ENCODE measurements around the gene PRSS8. TPM values are rescaled to one million over a fixed set of nuclear protein-coding genes. Genes with fewer than 3 reads are reported as not detected.

PRSS8 gene
- polyA plus RNA-seq (2012; ENCODE audit: insufficient read length, low read depth): not detected

GRCh38 chr16:31135535-31136286 lies at the start of gene PRSS8:
TSS of gene PRSS8 (minus strand) at chr16:31135727. CDS start at chr16:31135498, 229 bp downstream.
- TF ChIP-seq REST (IDR thresholded peaks at IDR 0.05; ENCODE audit: insufficient read depth in 1 of 2, low read depth in 2 of 2, low read length in 2 of 2) (no peak), POLR2AphosphoS5 (IDR thresholded peaks at IDR 0.05; ENCODE audit: low read depth, low read length) (no peak), FOXP2 (optimal IDR thresholded peaks at IDR 0.05; ENCODE audit: borderline replicate concordance, extremely low read depth, extremely low read length, insufficient read depth) (no peak), SIN3A (IDR thresholded peaks at IDR 0.05; ENCODE audit: borderline replicate concordance, insufficient read depth, low read length) (no peak), TAF1 (IDR thresholded peaks at IDR 0.05; ENCODE audit: borderline replicate concordance, insufficient read depth, low read length) (no peak)

- TF ChIP-seq REST (IDR thresholded peaks at IDR 0.05; ENCODE audit: insufficient read depth in 1 of 2, low read depth in 2 of 2, low read length in 2 of 2): no peak
- no peak for TF ChIP-seq POLR2AphosphoS5 (IDR thresholded peaks at IDR 0.05; ENCODE audit: low read depth, low read length)
- no peak for TF ChIP-seq FOXP2 (optimal IDR thresholded peaks at IDR 0.05; ENCODE audit: borderline replicate concordance, extremely low read depth, extremely low read length, insufficient read depth)
- no peak for TF ChIP-seq TAF1 (IDR thresholded peaks at IDR 0.05; ENCODE audit: borderline replicate concordance, insufficient read depth, low read length)
- no peak for TF ChIP-seq SIN3A (IDR thresholded peaks at IDR 0.05; ENCODE audit: borderline replicate concordance, insufficient read depth, low read length)
Measured at GRCh38 chr16:31184888-31185287, 49.4 kb upstream of the PRSS8 start.

GRCh38 chr16:31183432-31184428 lies 48.2 kb upstream of the PRSS8 start:
- TF ChIP-seq FOXP2 (optimal IDR thresholded peaks at IDR 0.05; ENCODE audit: borderline replicate concordance, extremely low read depth, extremely low read length, insufficient read depth): no peak
- no peak for TF ChIP-seq SIN3A (IDR thresholded peaks at IDR 0.05; ENCODE audit: borderline replicate concordance, insufficient read depth, low read length)
- TF ChIP-seq TAF1 (IDR thresholded peaks at IDR 0.05; ENCODE audit: borderline replicate concordance, insufficient read depth, low read length): no peak
- TF ChIP-seq POLR2AphosphoS5 (IDR thresholded peaks at IDR 0.05; ENCODE audit: low read depth, low read length): no peak
- no peak for TF ChIP-seq REST (IDR thresholded peaks at IDR 0.05; ENCODE audit: insufficient read depth in 1 of 2, low read depth in 2 of 2, low read length in 2 of 2)

GRCh38 chr16:31182391-31182790 lies 46.9 kb upstream of the PRSS8 start:
- TF ChIP-seq REST (IDR thresholded peaks at IDR 0.05; ENCODE audit: insufficient read depth in 1 of 2, low read depth in 2 of 2, low read length in 2 of 2): no peak
- no peak for TF ChIP-seq FOXP2 (optimal IDR thresholded peaks at IDR 0.05; ENCODE audit: borderline replicate concordance, extremely low read depth, extremely low read length, insufficient read depth)

Measured in PFSK-1 (cell line).